Astrocyte (in vitro differentiated cells and primary cell): ENCODE measurements around the gene RHCG. TPM values are rescaled to one million over a fixed set of nuclear protein-coding genes. Genes with fewer than 3 reads are reported as not detected.

Experiments
- DNase-seq: peaks from one replicate; pipeline ENCODE4 v3.0.0-alpha.2; 2010; ENCODE audit warnings: low read depth
- FAIRE-seq: peaks from 2 replicates; lab custom pipeline; 2011; peaks lifted over from hg19 to GRCh38; lab: Jason Lieb, UNC
- H2AFZ ChIP-seq: 2 replicates; pipeline ENCODE4 v1.6.0; 2012; ENCODE audit warnings: low read depth, low read length, inconsistent platforms
- H3K27ac ChIP-seq: 2 replicates; pipeline ENCODE4 v1.5.1; 2011; ENCODE audit warnings: low read depth, low read length, inconsistent platforms
- H3K27me3 ChIP-seq: 2 replicates; pipeline ENCODE4 v1.6.0; 2011; ENCODE audit warnings: low read length, inconsistent platforms; ENCODE audit not compliant: insufficient read depth
- H3K36me3 ChIP-seq: 2 replicates; pipeline ENCODE4 v1.5.1; 2011; ENCODE audit warnings: low read length, inconsistent platforms; ENCODE audit not compliant: insufficient read depth
- H3K4me1 ChIP-seq: 2 replicates; pipeline ENCODE4 v1.5.1; 2011; ENCODE audit warnings: low read length, inconsistent platforms; ENCODE audit not compliant: insufficient read depth
- H3K4me2 ChIP-seq: 2 replicates; pipeline ENCODE4 v1.6.0; 2012; ENCODE audit warnings: low read length, inconsistent platforms
- H3K4me3 ChIP-seq: 2 replicates; pipeline ENCODE4 v1.5.1; 2011; ENCODE audit warnings: low read depth, mild to moderate bottlenecking, low read length, inconsistent platforms; ENCODE audit not compliant: insufficient read depth
- H3K79me2 ChIP-seq: 2 replicates; pipeline ENCODE4 v1.6.0; 2012; ENCODE audit warnings: mild to moderate bottlenecking, low read length, inconsistent platforms; ENCODE audit not compliant: insufficient read depth
- H3K9ac ChIP-seq: 2 replicates; pipeline ENCODE4 v1.6.0; 2012; ENCODE audit warnings: mild to moderate bottlenecking, low read length, inconsistent platforms
- H3K9me3 ChIP-seq: 2 replicates; pipeline ENCODE4 v1.5.1; 2012; ENCODE audit warnings: low read depth, mild to moderate bottlenecking, low read length, inconsistent platforms; ENCODE audit not compliant: insufficient read depth
- H4K20me1 ChIP-seq: 2 replicates; pipeline ENCODE4 v1.6.0; 2012; ENCODE audit warnings: low read length, inconsistent platforms; ENCODE audit not compliant: insufficient read depth
- H3K27ac Mint-ChIP-seq: one replicate; pipeline ENCODE4 v1.8.0; 2021; ENCODE audit warnings: mild to moderate bottlenecking, mixed read lengths; ENCODE audit not compliant: unreplicated experiment
- H3K27me3 Mint-ChIP-seq: one replicate; pipeline ENCODE4 v1.8.0; 2021; ENCODE audit warnings: low read depth, mixed read lengths; ENCODE audit not compliant: unreplicated experiment
- H3K36me3 Mint-ChIP-seq: one replicate; pipeline ENCODE4 v1.8.0; 2021; ENCODE audit warnings: low read depth, mixed read lengths; ENCODE audit not compliant: unreplicated experiment
- H3K4me1 Mint-ChIP-seq: one replicate; pipeline ENCODE4 v1.8.0; 2021; ENCODE audit warnings: low read depth, mixed read lengths; ENCODE audit not compliant: unreplicated experiment
- H3K4me3 Mint-ChIP-seq: one replicate; pipeline ENCODE4 v1.8.0; 2021; ENCODE audit warnings: mild to moderate bottlenecking, moderate library complexity, mixed read lengths; ENCODE audit not compliant: unreplicated experiment
- H3K9me3 Mint-ChIP-seq: one replicate; pipeline ENCODE4 v1.8.0; 2021; ENCODE audit warnings: mild to moderate bottlenecking, mixed read lengths; ENCODE audit not compliant: unreplicated experiment
- EZH2 ChIP-seq: IDR thresholded peaks from 2 replicates; pipeline ENCODE4 v1.6.1; 2012; ENCODE audit warnings: mild to moderate bottlenecking, low read length, inconsistent platforms; ENCODE audit not compliant: insufficient read depth
- total RNA-seq: library from RNA; stranded (reverse); gene quantifications from 2 replicates; pipeline ENCODE4 v1.2.1, GENCODE V29; 2021
- TF ChIP-seq, protein P1 (sequence below): IDR thresholded peaks from 2 replicates; pipeline ENCODE4 v1.5.1; 2011; ENCODE audit warnings: low read depth, mild to moderate bottlenecking, inconsistent platforms, low read length, moderate library complexity; ENCODE audit not compliant: insufficient read depth

Gene RHCG
- total RNA-seq, 1 donor from 2014 or later: 0.18 TPM

DNA sequence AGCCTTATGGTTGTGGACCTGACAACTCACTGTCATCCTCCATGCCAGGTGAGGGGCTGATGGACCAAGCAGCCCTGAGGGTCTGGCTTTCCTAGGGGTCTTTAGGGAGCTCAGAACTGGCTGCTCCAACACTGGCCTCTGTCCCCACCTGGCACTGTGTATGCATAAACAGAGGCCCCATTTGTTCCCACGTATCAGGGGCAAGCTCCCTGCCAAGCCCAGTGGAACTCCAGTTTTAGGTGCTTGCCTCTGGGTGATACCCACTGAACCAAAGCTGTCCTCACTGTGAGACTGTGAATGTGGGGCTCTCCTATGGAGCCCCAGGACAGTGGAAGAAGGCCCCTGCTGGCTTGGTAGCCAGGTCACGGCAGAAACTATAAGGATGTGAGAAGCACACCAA, 26.7 kb upstream of the RHCG start:
- Histone ChIP-seq H3K9ac (no peak overlapping the region), H3K4me2 (no peak overlapping the region), H3K27ac (no peak overlapping the region), H4K20me1 (no peaks in the 10 kb centered on the region), H3K36me3 (no peaks in the 10 kb centered on the region), H2AFZ (no peak overlapping the region), H3K79me2 (no peaks in the 10 kb centered on the region), H3K4me1 (no peaks in the 10 kb centered on the region), H3K4me3 (no peak overlapping the region), H3K27me3 (peaks cover 14% of the 10 kb centered on the region), H3K9me3 (peaks cover 4% of the 10 kb centered on the region)
- Mint-ChIP-seq H3K27me3 (peaks cover 21% of the 10 kb centered on the region), H3K36me3 (no peaks in the 10 kb centered on the region), H3K4me1 (no peaks in the 10 kb centered on the region), H3K27ac (no peak overlapping the region), H3K9me3 (peaks cover 6% of the 10 kb centered on the region), H3K4me3 (no peak overlapping the region)
- no peak for DNase-seq
- no peak for FAIRE-seq
- TF ChIP-seq EZH2: no peak
- TF ChIP-seq, protein P1, sequence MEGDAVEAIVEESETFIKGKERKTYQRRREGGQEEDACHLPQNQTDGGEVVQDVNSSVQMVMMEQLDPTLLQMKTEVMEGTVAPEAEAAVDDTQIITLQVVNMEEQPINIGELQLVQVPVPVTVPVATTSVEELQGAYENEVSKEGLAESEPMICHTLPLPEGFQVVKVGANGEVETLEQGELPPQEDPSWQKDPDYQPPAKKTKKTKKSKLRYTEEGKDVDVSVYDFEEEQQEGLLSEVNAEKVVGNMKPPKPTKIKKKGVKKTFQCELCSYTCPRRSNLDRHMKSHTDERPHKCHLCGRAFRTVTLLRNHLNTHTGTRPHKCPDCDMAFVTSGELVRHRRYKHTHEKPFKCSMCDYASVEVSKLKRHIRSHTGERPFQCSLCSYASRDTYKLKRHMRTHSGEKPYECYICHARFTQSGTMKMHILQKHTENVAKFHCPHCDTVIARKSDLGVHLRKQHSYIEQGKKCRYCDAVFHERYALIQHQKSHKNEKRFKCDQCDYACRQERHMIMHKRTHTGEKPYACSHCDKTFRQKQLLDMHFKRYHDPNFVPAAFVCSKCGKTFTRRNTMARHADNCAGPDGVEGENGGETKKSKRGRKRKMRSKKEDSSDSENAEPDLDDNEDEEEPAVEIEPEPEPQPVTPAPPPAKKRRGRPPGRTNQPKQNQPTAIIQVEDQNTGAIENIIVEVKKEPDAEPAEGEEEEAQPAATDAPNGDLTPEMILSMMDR: no peak

DNA sequence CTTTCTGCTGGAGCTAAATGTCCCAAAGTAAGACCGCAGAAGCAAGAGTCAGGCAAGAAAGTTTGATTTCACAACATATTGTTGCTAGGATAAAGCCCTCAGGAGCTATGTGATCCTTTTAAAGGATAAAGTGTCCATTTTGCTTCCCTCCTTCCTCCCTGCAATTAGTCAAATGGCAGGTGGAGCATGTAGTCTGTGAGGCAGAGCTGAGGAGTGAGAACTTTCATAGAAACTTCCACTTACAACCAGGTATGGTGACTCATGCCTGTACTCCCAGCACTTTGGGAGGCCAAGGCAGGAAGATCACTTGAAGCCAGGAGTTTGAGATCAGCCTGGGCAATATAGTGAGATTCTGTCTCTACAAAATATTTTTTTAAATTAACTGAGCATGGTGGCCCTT, 25.2 kb upstream of the RHCG start:
- H4K20me1 ChIP-seq: no peaks in the 10 kb centered on the region
- H3K4me1 Mint-ChIP-seq: no peaks in the 10 kb centered on the region
- H3K27ac ChIP-seq: no peak overlapping the region
- H3K4me2 ChIP-seq: no peak overlapping the region
- no peak overlapping the region for H2AFZ ChIP-seq
- H3K27me3 ChIP-seq: peaks cover 21% of the 10 kb centered on the region
- TF ChIP-seq EZH2: no peak
- TF ChIP-seq, protein P1: no peak
- H3K4me1 ChIP-seq: no peaks in the 10 kb centered on the region
- DNase-seq (no peak), FAIRE-seq (no peak)
- peaks cover 15% of the 10 kb centered on the region for H3K27me3 Mint-ChIP-seq
- peaks cover 4% of the 10 kb centered on the region for H3K9me3 ChIP-seq
- H3K27ac Mint-ChIP-seq: no peak overlapping the region
- peaks cover 6% of the 10 kb centered on the region for H3K9me3 Mint-ChIP-seq
- H3K36me3 ChIP-seq: no peaks in the 10 kb centered on the region
- H3K36me3 Mint-ChIP-seq: no peaks in the 10 kb centered on the region
- no peak overlapping the region for H3K9ac ChIP-seq
- no peak overlapping the region for H3K4me3 Mint-ChIP-seq
- no peaks in the 10 kb centered on the region for H3K79me2 ChIP-seq
- no peak overlapping the region for H3K4me3 ChIP-seq

DNA sequence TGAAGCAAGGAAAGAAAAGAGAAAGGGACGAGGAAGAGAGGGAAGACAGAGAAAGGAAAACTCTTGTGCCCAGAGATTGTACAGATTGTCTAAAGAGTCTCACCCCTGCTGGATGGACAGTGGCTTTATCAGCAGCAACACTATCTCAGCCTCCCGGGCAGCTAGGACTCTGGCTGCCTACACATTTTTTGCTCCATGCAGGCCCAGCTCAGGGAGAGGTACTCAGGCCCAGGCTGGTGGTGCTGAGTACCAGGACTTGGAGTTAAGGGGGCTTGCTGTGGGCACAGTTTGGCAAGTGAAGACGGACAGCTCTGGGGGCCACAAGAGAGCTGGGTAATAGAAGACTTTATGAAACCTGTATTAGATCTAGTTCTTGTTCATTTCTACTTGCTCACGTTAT, 19.1 kb upstream of the RHCG start:
- Histone ChIP-seq H3K4me1 (no peaks in the 10 kb centered on the region), H2AFZ (no peak overlapping the region), H3K4me2 (no peak overlapping the region), H3K79me2 (no peaks in the 10 kb centered on the region), H4K20me1 (no peaks in the 10 kb centered on the region), H3K9ac (no peak overlapping the region), H3K27ac (no peak overlapping the region), H3K4me3 (no peak overlapping the region), H3K27me3 (peaks cover 19% of the 10 kb centered on the region), H3K36me3 (no peaks in the 10 kb centered on the region), H3K9me3 (no peaks in the 10 kb centered on the region)
- no peak for FAIRE-seq
- Mint-ChIP-seq H3K27me3 (peaks cover 31% of the 10 kb centered on the region), H3K4me3 (no peak overlapping the region), H3K36me3 (peaks cover 1% of the 10 kb centered on the region), H3K9me3 (peaks cover 2% of the 10 kb centered on the region), H3K4me1 (no peaks in the 10 kb centered on the region), H3K27ac (no peak overlapping the region)
- TF ChIP-seq, protein P1: no peak
- no peak for TF ChIP-seq EZH2
- DNase-seq: no peak
